AG09319 (cell line): Measurements from ENCODE around the gene PIP4K2B.

Source experiments
- DNase-seq: peaks from one replicate; pipeline ENCODE4 v3.0.0-alpha.2; 2010; ENCODE audit warnings: low read depth; ENCODE audit errors: extremely low read depth
- CTCF ChIP-seq: IDR thresholded peaks from 2 replicates; pipeline ENCODE4 v1.5.1; 2011; ENCODE audit warnings: low read depth, mild to moderate bottlenecking, inconsistent platforms, low read length, moderate library complexity

PIP4K2B gene

GRCh38 chr17:38768417-38768816 lies 30.9 kb downstream of the PIP4K2B start:
- no peak for DNase-seq
- no peak for TF ChIP-seq CTCF

- no peak for TF ChIP-seq CTCF
- DNase-seq, result no peak
Measured at GRCh38 chr17:38766341-38766740, 33.0 kb downstream of the PIP4K2B start.

GRCh38 chr17:38762231-38762630 lies 37.1 kb downstream of the PIP4K2B start:
- TF ChIP-seq CTCF, result no peak
- DNase-seq, result no peak

GRCh38 chr17:38761612-38762011 lies 37.7 kb downstream of the PIP4K2B start:
- TF ChIP-seq CTCF, result peak; percentile 29
- DNase-seq, result no peak

- no peak for DNase-seq
Measured at GRCh38 chr17:38753071-38753506, 46.3 kb downstream of the PIP4K2B start.

GRCh38 chr17:38752308-38753070 lies 46.9 kb downstream of the PIP4K2B start, which contains the start of gene PSMB3:
Gene PSMB3, plus strand, starts transcription at chr17:38752741. Its CDS starts 86 bp downstream, at chr17:38752827.
- DNase-seq, result peak; percentile 99
- no peak for TF ChIP-seq CTCF

More at GRCh38 chr17:38753071-38753506, 46.3 kb downstream of the PIP4K2B start:
- TF ChIP-seq CTCF, result no peak

- peak; percentile 71 for DNase-seq
- no peak for TF ChIP-seq CTCF
Measured at GRCh38 chr17:38751808-38752307, 47.5 kb downstream of the PIP4K2B start.
